Measurements from ENCODE around the gene CD151.

- TF ChIP-seq CTCF (IDR thresholded peaks at IDR 0.05; ENCODE audit: low read length) (no peak), EZH2 (IDR thresholded peaks at IDR 0.05; ENCODE audit: borderline replicate concordance, low read length) (no peak)
Observed at GRCh38 chr11:832529-833113, at the start of gene CD151.
